Smooth muscle cell of the brain vasculature (primary cell): ENCODE measurements around the gene RBM12.

Experiments used
- DNase-seq: peaks from one replicate; pipeline ENCODE4 v3.0.0-alpha.2; 2012; ENCODE audit warnings: low read depth, low spot score

The RBM12 gene

DNA sequence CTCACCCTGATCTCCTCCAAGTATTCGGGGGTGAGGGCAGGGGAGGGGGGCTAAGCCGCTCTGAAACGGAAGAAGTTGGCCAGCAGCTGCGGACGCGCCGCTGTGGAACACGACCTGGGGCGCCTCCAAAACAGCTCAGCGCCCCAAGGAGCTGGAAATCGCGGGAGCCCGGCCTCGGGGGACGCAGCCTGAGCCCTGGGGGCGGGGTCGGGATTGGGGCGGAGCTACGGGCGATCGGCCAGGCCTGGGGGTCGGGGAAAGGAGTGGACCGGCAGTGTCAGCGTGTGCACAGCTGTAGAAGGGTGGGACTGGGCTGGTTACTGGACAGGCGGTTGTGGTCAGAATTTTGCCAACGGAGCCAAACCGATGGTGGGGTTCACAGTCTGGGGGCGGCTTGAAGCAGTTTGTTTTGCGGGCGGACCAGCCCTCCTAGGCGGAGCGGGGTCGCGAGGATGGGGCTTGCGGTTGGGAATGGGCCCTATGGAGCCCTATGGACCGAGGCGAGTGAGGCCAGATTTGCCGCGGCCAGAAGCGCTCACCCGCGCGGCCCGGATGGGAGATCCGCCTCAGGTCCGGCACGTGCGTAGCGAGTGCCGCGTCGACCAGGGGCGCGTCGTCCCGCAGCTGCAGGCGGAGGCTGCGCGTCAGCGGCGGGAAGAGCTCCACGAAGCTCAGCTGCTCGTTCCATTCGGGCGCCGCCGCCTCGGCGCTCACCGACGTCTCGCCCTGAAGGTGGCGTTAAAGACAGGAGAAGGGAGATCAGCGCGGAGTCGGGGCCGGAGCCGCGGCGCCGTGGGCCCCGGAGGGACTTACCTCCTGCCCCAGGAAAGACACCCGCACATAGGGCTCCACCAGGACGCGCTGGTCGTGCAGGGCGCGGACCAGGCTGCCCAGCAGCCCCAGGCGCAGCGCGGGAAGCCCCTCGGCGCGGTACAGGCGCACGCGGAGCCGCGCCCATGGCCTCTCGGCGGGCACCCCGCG lies 63.4 kb downstream of the RBM12 start:
- DNase-seq: no peak

DNA sequence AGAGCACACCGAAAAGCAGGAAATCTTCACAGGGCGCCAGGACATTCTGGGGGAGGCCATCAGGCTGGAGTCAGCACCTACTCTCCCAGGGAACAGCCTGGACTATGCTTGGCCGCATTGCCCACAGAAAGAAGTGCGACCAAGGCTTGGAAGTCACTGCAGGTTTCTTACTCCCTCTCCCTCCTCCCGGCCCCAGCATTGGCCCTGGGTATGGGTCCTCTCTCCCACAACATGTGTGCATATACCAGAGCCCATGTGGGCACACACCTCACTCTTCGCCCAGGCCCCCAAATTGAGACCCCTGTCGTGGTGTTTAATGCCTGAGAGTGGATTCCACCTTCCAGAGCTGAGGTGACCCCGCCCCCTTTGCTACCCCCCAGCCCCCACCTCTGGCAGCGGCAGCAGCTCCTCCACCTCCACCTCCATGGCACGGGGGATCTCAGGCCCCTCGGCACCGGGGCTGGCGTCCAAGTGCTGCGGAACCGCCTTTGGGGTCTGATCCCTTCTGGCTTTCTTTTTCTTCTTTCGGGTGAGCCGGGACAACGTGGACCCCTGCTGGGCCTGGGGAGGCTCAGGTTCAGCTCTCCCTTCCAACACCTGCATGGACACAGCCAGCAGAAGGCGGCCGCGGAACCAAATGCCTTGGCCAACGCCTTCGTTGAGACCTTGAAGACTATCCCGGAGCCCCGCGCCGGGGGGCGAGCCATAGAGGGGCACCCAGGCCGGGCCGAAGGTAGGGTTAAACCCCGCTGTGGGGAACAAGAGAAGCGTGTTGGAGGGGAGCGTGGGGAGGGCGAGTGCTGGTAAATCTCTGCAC lies 64.3 kb downstream of the RBM12 start:
- no peak for DNase-seq

DNA sequence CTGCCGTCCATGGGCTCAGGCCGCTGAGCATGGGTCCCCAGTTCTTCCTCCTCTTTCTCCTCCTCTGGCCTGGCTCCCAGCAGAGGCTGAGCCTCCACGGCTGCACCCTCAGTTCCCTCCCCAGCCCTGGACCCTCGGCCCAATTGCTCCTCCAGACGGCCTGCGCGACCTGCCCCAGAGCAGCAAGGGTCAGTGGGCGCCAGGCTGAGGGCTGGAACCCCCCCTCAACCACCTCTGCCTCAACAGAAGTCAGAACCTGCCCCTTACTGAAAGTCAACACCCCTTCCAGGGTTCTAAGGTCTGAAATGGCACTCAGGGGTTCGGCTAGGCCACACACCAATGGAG lies 65.0 kb downstream of the RBM12 start:
- no peak for DNase-seq
